GM19240 (cell line): ENCODE measurements around the gene SUPT20H.
"Not testable (repeated sequence)": the region's sequence is repeated elsewhere in the genome, so short reads cannot be mapped to it uniquely, and the experiment has no call there.

ENCODE experiments used
- DNase-seq: peaks from one replicate; pipeline ENCODE4 v3.0.0; 2011; ENCODE audit warnings: low spot score; ENCODE audit not compliant: insufficient read length

SUPT20H gene

GRCh38 chr13:37070145-37070695, 10.7 kb upstream of the SUPT20H start:
- DNase-seq, result no peak

GRCh38 chr13:37069597-37070103, 10.2 kb upstream of the SUPT20H start:
- no peak for DNase-seq

GRCh38 chr13:37068962-37069361, 9.5 kb upstream of the SUPT20H start:
- DNase-seq, result no peak

DNA sequence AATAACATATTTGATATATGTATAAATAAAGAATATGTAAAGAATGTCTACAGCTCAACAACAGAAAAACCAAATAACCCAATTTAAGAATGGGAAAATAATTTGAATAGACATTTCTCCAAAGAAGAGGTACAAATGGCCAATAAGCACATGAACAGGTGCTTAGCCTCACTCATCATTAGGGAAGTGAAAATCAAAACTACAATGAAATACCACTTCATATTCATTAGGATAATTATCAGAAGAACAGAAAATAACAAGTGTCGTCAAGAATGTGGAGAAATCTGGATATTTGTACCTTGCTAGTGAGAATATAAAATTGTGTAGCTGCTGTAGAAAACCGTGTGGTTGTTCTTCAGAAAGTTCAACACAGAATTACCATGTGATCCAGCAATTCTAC, 8.4 kb upstream of the SUPT20H start:
- DNase-seq, result no peak

- no peak for DNase-seq
Observed at GRCh38 chr13:37065890-37066526, 6.5 kb upstream of the SUPT20H start.

DNA sequence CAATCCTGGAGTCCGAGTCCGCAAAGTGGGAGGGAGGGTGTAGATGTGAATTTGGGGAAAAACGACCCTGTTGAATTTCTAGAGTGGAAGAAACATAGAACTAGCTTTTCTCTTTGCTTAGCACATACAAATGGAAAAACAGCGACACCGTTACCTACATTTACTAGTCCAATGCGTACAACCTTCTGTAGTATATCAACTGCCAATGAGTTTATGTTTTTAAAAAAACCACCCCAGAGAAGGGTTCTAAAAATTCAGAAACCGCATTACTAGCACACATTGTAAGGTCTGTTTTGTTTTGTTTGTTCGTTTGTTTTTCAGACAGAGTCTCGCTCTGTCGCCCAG, 332 bp upstream of the SUPT20H start:
- no peak for DNase-seq

- DNase-seq, result not testable (repeated sequence)
Observed at GRCh38 chr13:37056228-37056627, 3.3 kb downstream of the SUPT20H start.

DNA sequence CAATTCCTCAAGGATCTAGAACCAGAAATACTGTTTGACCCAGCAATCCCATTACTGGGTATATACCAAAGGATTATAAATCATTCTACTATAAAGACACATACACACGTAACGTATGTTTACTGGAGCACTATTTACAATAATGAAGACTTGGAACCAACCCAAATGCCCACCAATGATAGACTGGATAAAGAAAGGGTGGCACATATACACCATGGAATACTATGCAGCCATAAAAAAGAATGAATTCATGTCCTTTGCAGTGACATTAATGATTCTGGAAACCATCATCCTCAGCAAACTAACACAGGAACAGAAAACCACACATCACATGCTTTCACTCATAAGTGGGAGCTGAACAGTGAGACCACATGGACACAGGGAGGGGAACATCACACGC, 6.4 kb downstream of the SUPT20H start:
- not testable (repeated sequence) for DNase-seq

DNA sequence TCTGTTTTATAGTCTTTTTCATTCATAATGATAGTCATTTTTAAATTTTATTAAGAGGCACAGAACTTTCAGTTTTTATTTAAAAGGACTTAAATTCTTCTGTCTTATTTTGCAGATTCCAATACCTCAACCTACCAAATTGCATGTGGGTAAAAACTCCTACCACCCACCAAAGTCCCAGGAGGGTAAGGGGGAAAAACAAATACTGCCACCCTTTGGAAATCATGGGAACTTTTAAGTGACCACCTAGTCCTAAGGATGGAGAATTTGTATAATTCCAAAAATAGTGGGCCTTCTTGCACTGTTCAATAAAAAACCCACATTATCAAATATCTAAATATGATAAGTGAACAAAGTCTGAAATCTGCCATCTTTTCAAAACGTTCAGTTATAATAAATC, 9.7 kb downstream of the SUPT20H start:
- no peak for DNase-seq

GRCh38 chr13:37047846-37048245, 11.6 kb downstream of the SUPT20H start:
- DNase-seq, result no peak

DNA sequence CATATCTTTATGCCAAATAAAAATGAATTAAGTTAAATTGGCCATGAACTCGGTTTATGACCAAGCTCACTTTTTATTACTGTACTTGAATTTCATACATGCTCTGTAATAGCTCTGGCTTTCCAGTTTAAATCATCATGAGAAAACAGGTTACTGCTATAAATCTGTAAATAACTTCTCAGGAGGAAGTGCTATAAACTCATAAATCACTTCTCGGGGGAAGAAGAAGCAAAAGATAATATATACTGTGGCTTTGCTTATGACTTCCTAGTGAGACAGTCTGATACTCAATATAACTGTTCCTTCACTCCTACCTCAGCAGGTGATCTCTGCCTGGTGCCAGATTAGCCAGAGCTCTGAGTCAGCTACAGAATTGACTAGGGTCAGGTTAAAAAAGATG, 12.5 kb downstream of the SUPT20H start:
- no peak for DNase-seq

DNA sequence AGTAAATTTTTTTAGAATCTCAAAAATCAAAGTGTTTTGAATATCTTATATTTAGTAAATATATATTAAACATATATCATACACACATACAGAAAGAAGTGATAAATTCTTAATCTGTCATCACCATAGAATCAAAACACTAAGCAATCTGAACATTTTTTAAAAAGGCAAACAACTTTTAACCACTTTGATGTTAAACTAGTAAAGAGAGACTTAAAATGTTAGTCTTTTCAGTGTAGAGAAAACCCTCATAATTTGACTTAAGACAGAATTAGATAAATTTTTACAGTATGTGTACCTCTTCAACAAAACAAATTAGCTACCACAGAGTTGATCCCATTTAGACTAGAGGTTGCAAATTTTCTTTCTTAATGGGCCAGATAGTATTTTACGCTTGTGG, 13.4 kb downstream of the SUPT20H start:
- DNase-seq, result no peak

DNA sequence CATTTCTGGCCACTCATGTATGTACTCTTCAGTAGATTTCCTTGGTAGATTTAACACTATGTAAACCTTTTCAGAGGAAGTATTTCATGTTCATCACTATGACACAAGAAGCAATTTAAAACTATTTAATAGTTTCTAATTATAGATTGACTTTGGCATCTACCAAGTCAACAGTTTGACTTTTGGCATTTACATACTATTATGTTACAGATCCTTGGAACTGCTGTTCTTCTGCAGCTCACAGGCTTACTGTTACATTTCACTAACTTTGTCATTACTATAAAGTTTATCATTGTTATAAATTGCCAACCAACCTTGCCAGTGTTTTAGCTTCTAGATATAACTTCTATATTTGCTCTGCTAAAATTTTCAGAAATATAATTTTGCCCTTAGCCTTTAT, 18.7 kb downstream of the SUPT20H start:
- no peak for DNase-seq

- DNase-seq, result no peak
Observed at GRCh38 chr13:37039896-37040295, 19.6 kb downstream of the SUPT20H start.

GRCh38 chr13:37037241-37037640, 22.2 kb downstream of the SUPT20H start:
- DNase-seq, result no peak

GRCh38 chr13:37029617-37030016, 29.9 kb downstream of the SUPT20H start:
- no peak for DNase-seq

DNA sequence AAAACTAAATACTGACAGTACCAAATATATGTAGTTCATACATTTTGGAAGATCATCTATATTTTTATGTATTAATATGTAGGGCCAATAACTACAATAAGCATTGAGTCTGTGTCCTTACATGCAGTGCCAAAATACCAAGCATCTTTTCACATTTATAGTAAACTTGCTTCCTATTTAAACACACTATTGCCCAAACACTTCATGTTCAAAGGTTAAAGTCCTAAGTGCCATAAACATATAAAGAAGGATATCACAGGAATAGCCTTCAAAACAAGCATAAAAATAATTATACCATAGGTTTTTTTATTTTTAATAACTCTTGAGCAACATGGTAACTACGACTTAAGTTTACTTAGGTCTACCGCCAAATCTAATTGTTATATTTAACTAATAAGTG, 31.8 kb downstream of the SUPT20H start:
- no peak for DNase-seq

DNA sequence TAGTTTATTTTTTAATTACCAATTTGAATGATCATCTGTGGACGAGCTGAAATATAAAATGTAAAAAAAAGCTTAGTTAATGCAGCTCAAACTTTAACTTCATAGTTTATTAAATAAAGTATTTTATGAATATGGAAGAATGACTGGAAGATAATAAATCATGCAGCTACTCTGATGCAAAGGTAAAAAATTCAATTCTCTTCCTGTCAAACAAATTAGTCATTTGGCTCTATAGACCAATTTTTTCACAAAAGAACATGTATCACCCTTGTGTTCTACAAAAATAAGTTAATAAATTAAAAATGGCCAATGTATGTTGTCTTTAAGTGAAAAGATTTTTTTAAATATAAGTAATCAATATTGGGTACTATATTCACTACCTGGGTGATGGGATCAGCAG, 32.7 kb downstream of the SUPT20H start:
- no peak for DNase-seq

GRCh38 chr13:37023871-37024270, 35.6 kb downstream of the SUPT20H start:
- DNase-seq, result no peak

GRCh38 chr13:37014609-37015008, 44.9 kb downstream of the SUPT20H start:
- no peak for DNase-seq

GRCh38 chr13:37011788-37012187, 47.7 kb downstream of the SUPT20H start:
- DNase-seq, result no peak

- no peak for DNase-seq
Observed at GRCh38 chr13:37011002-37011401, 48.5 kb downstream of the SUPT20H start.

DNA sequence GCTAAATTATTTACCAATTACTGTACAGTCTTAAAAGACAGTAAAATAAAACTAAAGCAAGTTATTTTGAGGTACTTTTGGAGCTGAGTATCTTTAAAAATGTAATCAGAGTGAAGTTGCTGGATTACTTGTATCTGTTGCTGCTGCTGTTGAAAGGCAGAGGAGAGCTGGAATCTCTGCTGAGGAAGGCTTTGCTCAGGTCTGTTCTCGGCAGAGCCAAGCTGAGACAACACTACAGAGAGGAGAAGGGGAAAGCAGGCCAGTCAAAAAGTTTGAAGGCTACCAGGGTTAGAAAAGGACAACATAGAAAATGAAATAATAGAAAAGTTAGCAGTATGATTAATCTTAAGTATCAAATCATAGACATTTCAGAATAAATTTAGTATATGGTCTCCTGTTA, 49.1 kb downstream of the SUPT20H start:
- no peak for DNase-seq

- no peak for DNase-seq
Observed at GRCh38 chr13:37009692-37010091, 49.8 kb downstream of the SUPT20H start.
